GM12875 (cell line): Measurements from ENCODE around the gene GAMT.

Source experiments
- H3K4me3 ChIP-seq: one replicate; pipeline ENCODE4 v1.5.1; 2011; ENCODE audit warnings: low read depth, low read length, control low read depth
- CTCF ChIP-seq: IDR thresholded peaks from 2 replicates; pipeline ENCODE4 v1.5.1; 2011; ENCODE audit warnings: low read depth, mild to moderate bottlenecking, control low read depth, inconsistent platforms, low read length, moderate library complexity, borderline replicate concordance; ENCODE audit not compliant: insufficient read depth

The GAMT gene

DNA sequence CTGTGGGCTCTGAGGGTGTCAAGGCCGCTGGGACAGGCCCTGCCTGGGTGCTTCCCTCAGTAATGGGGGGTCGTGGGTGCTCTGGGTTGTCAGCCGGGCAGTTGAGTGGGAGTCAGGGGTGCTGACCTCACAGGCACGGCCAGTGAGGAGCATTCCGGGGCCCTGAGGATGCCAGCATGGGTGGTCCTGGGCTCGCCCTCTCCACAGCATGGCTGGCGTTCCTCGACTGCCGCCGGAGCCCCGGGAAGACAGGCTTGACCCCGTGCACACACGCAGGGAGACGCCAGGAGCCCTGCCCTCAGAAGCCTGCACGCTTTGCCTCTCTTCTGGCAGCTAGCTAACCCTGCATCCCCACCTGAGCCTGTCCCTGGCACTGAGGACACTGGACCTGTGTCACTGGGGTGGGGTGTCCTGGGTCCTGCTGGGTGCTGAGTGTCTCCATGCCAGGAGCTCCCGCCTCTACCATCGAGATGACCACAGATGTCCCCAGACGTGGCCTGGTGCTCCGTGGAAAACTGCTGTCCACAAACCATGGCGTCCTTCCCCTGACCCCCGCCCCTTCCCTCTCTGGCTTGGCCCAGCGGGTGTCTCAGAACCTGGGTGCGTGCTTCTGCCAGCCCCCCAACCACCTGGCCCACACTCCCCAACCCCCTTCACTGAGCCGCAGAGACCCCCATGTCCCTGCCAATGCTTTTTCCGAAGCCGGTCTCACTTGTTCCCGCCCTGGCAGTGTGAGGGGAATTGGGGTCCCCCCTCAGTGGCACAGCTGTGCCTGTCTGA lies 22.0 kb downstream of the GAMT start:
- no peak overlapping the region for H3K4me3 ChIP-seq
- no peak for TF ChIP-seq CTCF

- no peak overlapping the region for H3K4me3 ChIP-seq
- TF ChIP-seq CTCF, result no peak
Measured at GRCh38 chr19:1377965-1378785, 23.2 kb downstream of the GAMT start.

DNA sequence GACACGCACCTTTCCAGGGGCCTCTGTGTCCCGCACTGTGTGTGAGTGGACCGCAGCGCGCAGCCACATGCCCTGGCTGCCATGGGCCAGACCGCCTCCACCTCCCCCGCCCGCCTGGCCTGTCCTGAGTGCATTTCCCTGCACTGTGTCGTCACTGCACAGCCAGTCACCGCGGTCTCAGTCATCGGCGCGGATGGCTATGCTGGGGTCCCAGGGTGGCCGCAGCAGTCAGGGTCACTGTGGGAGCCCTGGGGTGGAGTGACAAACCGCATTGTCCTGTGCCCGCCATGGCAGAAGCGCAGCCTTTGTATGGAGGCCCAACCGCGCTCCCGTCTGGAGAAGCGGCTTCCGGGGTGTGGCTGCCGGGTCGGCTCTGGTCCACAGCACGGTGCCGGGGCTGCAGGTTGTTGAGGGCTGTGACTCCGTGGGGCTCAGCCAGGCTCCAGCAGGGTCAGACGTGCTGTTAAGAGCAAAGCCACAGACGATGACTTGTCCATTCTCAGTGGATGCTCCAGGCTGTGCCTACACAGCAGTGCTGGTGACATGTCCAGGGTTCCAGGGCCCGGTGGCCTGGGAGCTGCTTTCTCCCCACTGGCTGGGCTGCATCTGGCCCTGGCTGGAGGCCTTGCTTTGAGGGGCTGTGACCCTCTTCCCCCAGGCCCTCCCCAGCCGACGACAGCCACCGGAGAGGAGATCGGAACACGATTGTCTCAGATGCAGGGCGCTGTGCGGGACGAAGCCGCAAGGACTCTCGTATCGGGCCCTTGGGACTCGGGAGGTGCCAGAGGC lies 24.0 kb downstream of the GAMT start:
- H3K4me3 ChIP-seq, result no peak overlapping the region
- TF ChIP-seq CTCF, result no peak

DNA sequence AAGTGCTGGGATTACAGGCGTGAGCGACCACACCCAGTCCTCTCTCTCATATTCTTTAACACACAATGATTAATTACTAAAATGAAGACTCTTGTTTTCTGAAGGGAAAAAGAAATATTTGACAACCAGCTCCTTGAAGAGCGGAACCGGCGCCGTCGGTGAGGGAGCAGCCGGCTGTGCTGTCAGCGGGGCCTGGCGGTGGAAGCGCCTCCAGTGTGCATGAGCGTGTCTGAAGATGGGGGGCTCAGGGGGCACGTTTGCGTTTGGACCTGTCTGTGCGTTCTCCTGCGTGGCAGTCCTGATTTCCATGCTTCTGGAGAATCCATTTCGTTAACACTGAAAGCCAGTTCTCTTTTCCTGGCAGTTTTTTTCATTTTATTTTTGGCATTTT lies 24.9 kb downstream of the GAMT start:
- no peak for TF ChIP-seq CTCF
- no peak overlapping the region for H3K4me3 ChIP-seq

DNA sequence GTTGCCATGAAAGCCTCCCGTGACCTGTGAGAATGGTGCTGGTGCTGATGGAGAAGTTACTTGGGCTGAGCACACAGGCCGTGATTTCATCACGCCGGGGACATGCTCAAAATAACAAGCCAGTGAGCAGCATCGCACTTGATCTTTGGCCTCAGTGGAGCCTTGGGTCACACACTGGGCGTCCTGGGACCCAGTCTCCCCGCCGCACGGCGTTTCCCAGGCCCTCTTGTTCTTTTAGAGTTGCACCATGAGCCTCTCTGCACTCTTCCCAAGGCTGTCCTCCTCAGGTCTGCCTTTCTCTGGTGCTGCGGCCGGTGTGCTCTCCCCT lies 27.1 kb downstream of the GAMT start:
- no peak for TF ChIP-seq CTCF

GRCh38 chr19:1373534-1374249 lies 27.6 kb downstream of the GAMT start:
- no peak overlapping the region for H3K4me3 ChIP-seq
- no peak for TF ChIP-seq CTCF

More for the DNA sequence above, 27.1 kb downstream of the GAMT start:
- no peak overlapping the region for H3K4me3 ChIP-seq
